PFSK-1 (cell line): Measurements from ENCODE around the gene SLC44A1.

ENCODE experiments used
- REST ChIP-seq, 2 experiments: IDR thresholded peaks; 2 replicates each; pipeline versions ENCODE4 v1.6.1 to v1.8.0; 2011 to 2012; ENCODE audit warnings: low read depth in 2 of 2, low read length in 2 of 2, control low read depth in 1 of 2, inconsistent platforms in 1 of 2, mild to moderate bottlenecking in 1 of 2, moderate library complexity in 1 of 2; ENCODE audit not compliant: insufficient read depth in 1 of 2
- TAF1 ChIP-seq: IDR thresholded peaks from 2 replicates; pipeline ENCODE4 v1.6.1; 2012; ENCODE audit warnings: low read length, control low read depth, borderline replicate concordance; ENCODE audit not compliant: insufficient read depth

GRCh38 chr9:105302728-105303127 lies 58.3 kb downstream of the SLC44A1 start:
- no peak for TF ChIP-seq REST (IDR thresholded peaks at IDR 0.05; ENCODE audit: insufficient read depth in 1 of 2, low read depth in 2 of 2, low read length in 2 of 2)
- no peak for TF ChIP-seq TAF1
